Right lobe of liver (tissue), 4 donors: Measurements from ENCODE around the gene LRRC47.
"Not testable (repeated sequence)": the region's sequence is repeated elsewhere in the genome, so short reads cannot be mapped to it uniquely, and the experiment has no call there.

ENCODE experiments used
- CTCF ChIP-seq, 4 donors: fragments of 200-600 bp in 3 of 4; fragments of 450-650 bp in 1 of 4; IDR thresholded peaks; one replicate each; pipeline versions ENCODE4 v1.5.1 to v1.8.0; 2016 to 2022; ENCODE audit warnings: antibody characterized with exemption in 4 of 4, mild to moderate bottlenecking in 2 of 4
- POLR2A ChIP-seq: fragments of 450-650 bp; IDR thresholded peaks from one replicate; pipeline ENCODE4 v1.6.1; 2017; ENCODE audit warnings: antibody characterized with exemption, mild to moderate bottlenecking
- donor health status: DM: no; HTN: no; CAD: no.
- donor health status: DM: no; HTN: no; CAD: no.
- donor health status: DM: no; HTN: yes; CAD: no.

- not testable (repeated sequence) for TF ChIP-seq CTCF (IDR thresholded peaks at IDR 0.05); POLR2A
These were observed 14.0 kb upstream of the LRRC47 start for GRCh38 chr1:3810149-3810761.
